ENCODE results near the gene INTS3. TPM values are rescaled to one million over a fixed set of nuclear protein-coding genes. Genes with fewer than 3 reads are reported as not detected.
"Not testable (repeated sequence)": the region's sequence is repeated elsewhere in the genome, so short reads cannot be mapped to it uniquely, and the experiment has no call there.

INTS3 gene
- total and polyA plus RNA-seq, 7 donors: 11.3 to 29.0 (median 22.1) TPM

GRCh38 chr1:153717330-153717729 is 10.5 kb upstream of the INTS3 start:
- Histone ChIP-seq H3K36me3 (ENCODE audit: insufficient read depth in 1 of 2, low read depth in 1 of 2) (no peaks in the 10 kb centered on the region), H3K27ac (no peak overlapping the region), H3K4me1 (no peaks in the 10 kb centered on the region), H3K9me3 (no peaks in the 10 kb centered on the region), H3K4me3 (no peak overlapping the region), H3K27me3 (ENCODE audit: insufficient read depth in 3 of 3, low read length in 2 of 3) (no peaks in the 10 kb centered on the region)
- TF ChIP-seq CTCF (IDR thresholded peaks at IDR 0.05): no peak
- ATAC-seq (no peak), DNase-seq (no peak)
- WGBS, 3 donors: 81 to 82% (median 81%) methylated on average over 3 of the region's 3 CpGs
- intact Hi-C loops (cut with DNase I): loop anchor here in 1 of 2 donors (5.0 kb wide), 1 partner anchor 35 kb away; no protein-coding TSS in a partner anchor

DNA sequence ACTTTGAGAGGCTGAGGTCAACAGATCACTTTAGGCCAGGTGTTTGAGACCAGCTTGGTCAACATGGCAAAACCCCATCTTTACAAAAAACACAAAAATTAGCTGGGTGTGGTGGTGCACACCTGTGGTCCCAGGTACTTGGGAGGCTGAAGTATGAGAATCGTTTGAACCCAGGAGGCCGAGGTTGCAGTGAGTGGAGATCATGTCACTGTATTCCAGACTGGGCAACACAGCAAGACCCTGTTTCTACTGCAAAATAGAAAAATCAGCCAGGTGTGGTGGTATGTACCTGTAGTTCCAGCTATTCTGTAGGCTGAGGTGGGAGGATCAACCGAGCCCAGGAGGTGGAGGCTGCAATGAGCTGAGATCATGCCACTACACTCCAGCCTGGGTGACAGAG is 4.2 kb upstream of the INTS3 start:
- H3K9me3 ChIP-seq: no peaks in the 10 kb centered on the region
- 85 to 87% (median 87%) methylated on average over 3 of the region's 3 CpGs for whole genome bisulfite sequencing, 3 donors
- ATAC-seq: no peak
- H3K4me1 ChIP-seq: no peaks in the 10 kb centered on the region
- no peak for TF ChIP-seq CTCF (IDR thresholded peaks at IDR 0.05)
- intact Hi-C loops (cut with DNase I): no loop called here
- H3K27ac ChIP-seq: no peak overlapping the region
- H3K4me3 ChIP-seq: no peak overlapping the region
- no peaks in the 10 kb centered on the region for H3K36me3 ChIP-seq (ENCODE audit: insufficient read depth in 1 of 2, low read depth in 1 of 2)
- DNase-seq: no peak
- H3K27me3 ChIP-seq (ENCODE audit: insufficient read depth in 3 of 3, low read length in 2 of 3): no peaks in the 10 kb centered on the region

GRCh38 chr1:153724634-153725033 is 3.2 kb upstream of the INTS3 start:
- H3K9me3 ChIP-seq; ATAC-seq; DNase-seq; H3K27me3 ChIP-seq (ENCODE audit: insufficient read depth in 3 of 3, low read length in 2 of 3); H3K4me3 ChIP-seq; H3K4me1 ChIP-seq; intact Hi-C loops (cut with DNase I); H3K36me3 ChIP-seq (ENCODE audit: insufficient read depth in 1 of 2, low read depth in 1 of 2); H3K27ac ChIP-seq: not testable (repeated sequence)
- 72 to 78% (median 72%) methylated on average over 4 of the region's 4 CpGs for WGBS, 3 donors

- Histone ChIP-seq H3K27ac (peak overlapping the region; percentile 99), H3K4me1 (peaks cover 19% of the 10 kb centered on the region), H3K9me3 (no peaks in the 10 kb centered on the region), H3K27me3 (ENCODE audit: insufficient read depth in 3 of 3, low read length in 2 of 3) (no peaks in the 10 kb centered on the region), H3K4me3 (peak overlapping the region; percentile 99), H3K36me3 (ENCODE audit: insufficient read depth in 1 of 2, low read depth in 1 of 2) (peaks cover 0 to 13% of the 10 kb centered on the region in 2 donors)
- WGBS, 3 donors: 0 to 1% (median 0%) methylated on average over 18 to 19 of the region's 19 CpGs
- ATAC-seq (peak; percentile 19 to 51 (median 28)), DNase-seq (peak; percentile 63 to 68)
- no peak for TF ChIP-seq CTCF (IDR thresholded peaks at IDR 0.05)
- intact Hi-C loops (cut with DNase I): no loop called here
Observed at GRCh38 chr1:153728305-153729066, 636 bp downstream of the INTS3 start.

DNA sequence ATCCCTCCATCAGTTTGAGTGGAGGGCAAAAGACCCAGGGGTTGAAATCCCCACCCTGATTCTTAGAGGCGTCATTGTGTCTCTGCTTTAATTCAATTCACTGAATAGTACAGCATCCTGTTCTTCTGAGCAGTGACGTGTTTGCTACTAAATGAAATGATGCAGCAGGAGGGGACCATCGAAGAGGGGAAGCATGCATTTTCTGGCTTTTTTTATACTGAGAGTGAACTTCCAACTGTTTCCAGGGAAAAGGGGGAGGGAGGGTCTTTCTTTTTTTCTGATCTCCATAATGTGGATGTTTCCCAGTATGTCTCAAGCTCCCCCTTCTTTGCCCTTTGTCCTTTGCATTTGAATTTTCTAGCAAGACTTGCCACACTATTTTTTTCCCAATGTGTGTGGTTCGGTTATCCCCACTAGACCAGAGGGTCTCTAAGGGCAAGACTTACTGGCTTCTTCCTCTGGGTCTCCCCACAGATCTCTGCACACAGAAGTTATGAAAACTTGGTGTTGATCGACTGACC is 2.7 kb downstream of the INTS3 start:
- H3K27ac ChIP-seq: peak overlapping the region; percentile 99
- no peak for DNase-seq
- no peaks in the 10 kb centered on the region for H3K9me3 ChIP-seq
- TF ChIP-seq CTCF (IDR thresholded peaks at IDR 0.05): no peak
- H3K36me3 ChIP-seq (ENCODE audit: insufficient read depth in 1 of 2, low read depth in 1 of 2): peaks cover 0 to 21% of the 10 kb centered on the region in 2 donors
- 56 to 64% (median 60%) methylated on average over 5 of the region's 5 CpGs for WGBS, 3 donors
- H3K27me3 ChIP-seq (ENCODE audit: insufficient read depth in 3 of 3, low read length in 2 of 3): no peaks in the 10 kb centered on the region
- ATAC-seq: no peak
- peaks cover 19% of the 10 kb centered on the region for H3K4me1 ChIP-seq
- intact Hi-C loops (cut with DNase I): loop anchor here in 1 of 2 donors (10.0 kb wide), 1 partner anchor 64 kb away; no protein-coding TSS in a partner anchor
- no peak overlapping the region for H3K4me3 ChIP-seq
